HG03039 (cell line): ENCODE measurements around the gene UBE2V1.
"Not testable (repeated sequence)": the region's sequence is repeated elsewhere in the genome, so short reads cannot be mapped to it uniquely, and the experiment has no call there.

Source experiments
- ATAC-seq: cut with Tn5 transposase; IDR thresholded peaks from one replicate; pipeline ENCODE4 v1.9.1; 2021; ENCODE audit warnings: mild to moderate bottlenecking, moderate library complexity; ENCODE audit not compliant: unreplicated experiment

Gene UBE2V1

DNA sequence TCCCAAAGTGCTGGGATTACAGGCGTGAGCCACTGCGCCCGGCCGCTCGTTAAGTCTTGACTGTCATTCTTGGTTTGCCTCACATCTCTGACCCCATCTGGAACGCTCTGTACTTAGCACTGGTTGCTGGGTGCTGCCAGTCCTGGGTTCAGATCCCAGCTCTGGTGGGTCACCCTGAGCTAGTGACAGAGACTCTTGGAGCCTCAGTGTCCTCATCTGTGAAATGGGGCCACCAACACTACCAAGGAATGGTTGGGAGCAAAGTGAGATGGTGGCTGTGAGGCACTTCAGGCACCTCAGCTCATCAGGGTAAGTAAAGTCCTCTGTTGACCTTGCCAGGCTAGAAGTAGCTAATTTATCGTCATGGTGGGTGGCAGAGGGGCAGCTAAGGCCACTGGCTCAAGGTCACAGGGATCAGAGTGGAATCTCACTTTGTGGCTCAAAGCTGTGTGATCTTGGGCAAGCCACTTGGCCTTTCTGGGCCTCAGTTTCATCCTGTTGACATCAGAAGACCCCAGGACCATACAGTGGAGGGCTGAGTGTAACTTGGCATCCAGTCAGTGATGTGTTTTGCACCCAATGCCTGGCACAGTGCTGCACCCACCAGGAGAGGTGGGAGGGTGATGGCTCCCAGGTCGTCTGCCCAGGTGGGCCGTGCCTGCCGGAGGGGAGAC is 46.7 kb downstream of the UBE2V1 start:
- no peak for ATAC-seq

DNA sequence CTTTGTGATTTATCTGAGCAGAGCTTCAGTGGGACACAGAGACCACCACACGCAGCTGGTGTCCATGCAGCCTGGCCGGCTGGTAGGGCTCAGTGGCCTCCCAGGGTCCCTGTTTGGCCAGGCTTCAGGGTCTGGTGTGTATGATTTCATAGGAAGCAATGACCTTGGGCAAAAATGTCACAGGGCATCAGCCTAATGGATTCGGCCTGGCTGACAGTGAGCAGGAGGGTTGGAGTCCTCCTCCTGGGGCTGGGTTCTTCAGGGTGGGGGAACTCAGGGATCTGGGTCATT is 47.7 kb downstream of the UBE2V1 start:
- ATAC-seq: no peak

DNA sequence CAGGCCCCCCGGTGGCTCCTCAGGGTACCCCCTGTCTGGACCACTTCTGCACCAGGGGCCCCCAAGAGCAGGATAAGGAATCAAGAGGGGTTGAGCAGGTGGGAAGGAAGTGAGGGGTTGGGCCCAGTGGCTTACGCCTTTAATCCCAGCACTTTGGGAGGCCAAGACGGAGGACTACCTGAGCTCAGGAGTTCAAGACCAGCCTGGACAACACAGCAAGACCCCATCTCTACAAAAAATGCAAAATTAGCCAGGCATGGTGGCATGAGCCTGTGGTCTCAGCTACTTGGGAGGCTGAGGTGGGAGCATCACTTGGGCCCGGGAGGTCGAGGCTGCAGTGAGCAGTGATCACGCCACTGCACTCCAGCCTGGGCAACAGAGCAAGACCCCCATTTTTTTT is 49.2 kb downstream of the UBE2V1 start:
- not testable (repeated sequence) for ATAC-seq

DNA sequence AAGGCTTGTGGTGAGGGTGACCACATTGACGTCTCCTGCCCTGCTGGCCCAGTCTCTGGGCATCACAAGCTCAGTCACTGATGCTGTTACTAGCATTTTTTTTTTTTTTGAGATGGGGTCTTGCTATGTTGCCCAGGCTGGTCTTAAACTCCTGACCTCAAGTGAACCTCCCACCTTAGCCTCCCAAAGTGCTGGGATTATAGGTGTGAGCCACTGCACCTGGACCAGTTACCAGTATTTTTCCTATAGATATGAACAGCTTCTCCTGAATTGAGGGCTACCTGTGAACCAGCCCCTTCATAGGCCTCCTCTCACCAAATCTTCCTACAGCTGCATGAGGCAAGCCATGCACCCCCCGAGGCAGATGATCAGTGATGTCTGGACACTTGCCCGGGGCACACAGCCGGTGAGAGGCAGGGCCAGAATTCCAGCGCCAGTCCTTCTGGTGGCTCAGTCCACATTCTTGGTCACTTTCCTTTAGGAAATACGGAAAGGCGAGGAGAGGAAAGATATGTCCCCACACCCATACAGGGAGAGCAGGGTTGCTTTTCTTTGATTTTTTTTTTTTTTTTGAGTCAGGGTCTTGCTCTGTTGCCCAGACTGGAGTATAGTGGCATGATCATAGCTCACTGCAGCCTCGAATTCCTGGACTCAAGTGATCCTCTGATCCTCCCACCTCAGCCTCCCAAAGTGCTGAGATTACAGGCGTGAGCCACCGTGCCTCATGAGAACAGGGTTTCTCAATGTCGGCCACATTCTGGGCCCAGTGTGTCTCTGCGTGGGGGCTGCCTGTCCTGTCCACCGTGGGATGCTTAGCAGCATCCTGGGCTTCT is 50.7 kb downstream of the UBE2V1 start:
- no peak for ATAC-seq

DNA sequence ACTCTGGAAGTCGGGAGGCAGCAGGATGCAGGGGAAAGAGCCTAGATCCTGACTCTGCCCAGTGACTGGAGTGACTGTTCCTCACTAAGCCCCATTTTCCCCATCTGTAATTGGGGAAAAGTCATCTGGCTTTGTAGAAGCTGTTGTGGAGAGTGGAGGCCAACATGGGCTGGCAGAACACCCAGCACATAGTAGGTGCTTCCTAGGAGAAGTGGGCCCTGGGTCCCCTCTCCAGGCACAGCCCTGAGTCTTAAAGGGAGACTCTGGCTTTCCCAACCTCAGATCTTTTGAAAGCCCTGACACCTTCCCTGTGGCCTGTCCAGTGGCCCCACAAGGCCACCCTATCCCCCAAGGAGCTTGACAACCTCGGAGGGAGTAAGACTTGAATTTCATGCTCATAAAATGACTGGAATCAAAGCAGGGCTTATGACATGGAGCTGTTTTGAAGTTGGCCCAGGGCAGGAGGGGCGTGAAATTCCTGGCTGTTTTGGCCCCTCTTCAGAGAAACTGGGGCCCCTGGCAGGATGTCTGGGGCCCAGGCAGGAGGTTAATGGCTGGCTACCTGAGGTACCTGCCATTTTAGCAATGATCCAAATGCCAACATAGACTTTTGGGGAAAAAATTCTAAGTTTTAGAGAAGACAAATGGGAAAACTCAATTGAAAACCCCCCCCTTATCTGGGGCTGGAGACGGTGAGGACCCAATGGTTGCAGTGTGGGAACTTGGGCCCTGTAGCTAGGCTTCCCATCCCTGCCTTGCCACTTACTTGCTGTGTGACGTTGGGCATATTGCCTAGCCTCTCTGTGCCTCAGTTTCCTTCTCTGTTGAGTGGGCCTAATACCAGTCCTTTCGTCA is 51.6 kb downstream of the UBE2V1 start:
- ATAC-seq: no peak

DNA sequence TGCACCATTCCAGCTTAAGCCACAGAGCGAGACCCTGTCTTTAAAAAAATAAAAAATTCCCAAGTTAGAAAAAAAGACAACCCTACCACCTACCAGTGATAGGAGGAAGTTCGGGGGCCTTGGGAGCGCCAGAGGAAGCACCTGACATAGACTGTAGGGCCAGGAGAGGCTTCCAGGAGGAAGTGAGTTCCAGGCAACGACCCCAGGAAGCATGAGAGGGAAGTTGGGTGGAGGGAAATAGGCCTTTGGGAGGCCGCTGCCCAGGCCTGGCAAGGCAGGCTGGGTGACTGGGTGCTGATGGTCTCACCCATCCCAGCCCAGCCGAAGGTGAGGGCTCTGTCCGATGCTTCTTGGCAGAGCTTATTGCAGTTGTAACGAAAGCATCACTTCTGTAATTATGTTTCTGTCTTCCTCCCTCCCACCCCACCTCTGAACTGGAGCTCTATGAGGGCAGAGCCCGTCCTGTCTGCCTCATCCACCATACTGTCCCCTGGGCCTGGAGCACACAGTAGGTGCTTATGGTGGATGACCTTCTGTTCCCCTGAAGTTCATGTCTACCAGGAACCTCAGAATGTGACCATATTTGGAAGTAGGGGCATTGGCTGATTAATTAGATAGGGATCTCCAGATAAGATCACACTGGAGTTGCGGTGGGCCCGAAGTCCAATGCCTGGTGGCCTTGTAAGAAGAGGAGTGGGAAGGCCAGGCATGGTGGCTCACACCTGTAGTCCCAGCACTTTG is 54.1 kb downstream of the UBE2V1 start:
- ATAC-seq: no peak

DNA sequence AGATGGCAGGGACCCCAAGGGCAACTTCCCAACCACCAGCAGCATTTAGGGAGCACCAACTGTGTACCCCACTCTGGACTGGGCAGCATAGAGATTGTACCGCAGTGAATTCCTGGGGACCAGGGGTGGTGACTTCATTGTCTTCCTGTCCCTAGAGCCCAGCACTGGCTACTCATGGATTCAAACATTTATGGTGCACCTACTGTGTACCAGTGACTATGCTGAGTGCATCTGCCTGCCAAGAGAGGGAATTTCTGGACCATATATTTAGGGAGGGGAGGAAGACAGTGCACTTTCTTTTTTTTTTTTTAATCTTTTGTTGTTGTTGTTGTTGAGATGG is 55.3 kb downstream of the UBE2V1 start:
- ATAC-seq: no peak

DNA sequence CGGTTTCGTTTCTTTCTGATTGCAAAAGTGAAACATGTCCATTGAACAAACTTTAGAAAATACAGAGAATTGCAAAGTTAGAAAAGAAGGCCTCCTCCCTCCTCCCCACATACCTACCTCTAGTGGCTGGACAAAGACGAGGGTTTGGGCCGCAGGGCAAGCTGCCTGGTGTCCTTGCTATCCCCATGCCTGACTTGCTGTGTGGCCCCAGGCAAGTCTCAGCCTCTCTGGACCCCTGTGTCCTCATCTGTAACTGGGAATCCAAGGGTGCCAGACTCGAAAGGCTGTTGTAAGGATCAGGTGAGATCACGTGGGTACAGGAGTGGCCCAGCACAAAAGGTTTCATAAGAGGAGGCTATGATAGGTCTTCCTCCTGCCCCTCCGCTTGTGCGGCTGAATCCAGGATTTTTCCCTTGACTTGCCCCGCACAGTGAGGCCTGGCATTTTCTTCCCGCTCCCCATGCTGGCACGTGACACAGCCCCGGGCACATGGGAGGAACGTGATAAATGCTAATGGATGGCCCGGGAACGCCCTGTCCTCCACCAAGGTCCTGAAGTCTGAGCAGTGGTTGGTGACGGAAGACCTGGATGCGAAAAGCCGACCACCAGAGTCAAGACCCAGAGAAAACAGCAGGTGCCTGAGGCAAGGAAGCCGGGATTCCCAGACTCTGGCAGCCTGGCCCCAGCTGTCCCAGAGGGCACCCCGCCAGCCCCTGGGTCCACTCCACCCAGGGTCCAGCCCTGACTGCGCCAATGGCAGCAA is 55.8 kb downstream of the UBE2V1 start:
- ATAC-seq: no peak

DNA sequence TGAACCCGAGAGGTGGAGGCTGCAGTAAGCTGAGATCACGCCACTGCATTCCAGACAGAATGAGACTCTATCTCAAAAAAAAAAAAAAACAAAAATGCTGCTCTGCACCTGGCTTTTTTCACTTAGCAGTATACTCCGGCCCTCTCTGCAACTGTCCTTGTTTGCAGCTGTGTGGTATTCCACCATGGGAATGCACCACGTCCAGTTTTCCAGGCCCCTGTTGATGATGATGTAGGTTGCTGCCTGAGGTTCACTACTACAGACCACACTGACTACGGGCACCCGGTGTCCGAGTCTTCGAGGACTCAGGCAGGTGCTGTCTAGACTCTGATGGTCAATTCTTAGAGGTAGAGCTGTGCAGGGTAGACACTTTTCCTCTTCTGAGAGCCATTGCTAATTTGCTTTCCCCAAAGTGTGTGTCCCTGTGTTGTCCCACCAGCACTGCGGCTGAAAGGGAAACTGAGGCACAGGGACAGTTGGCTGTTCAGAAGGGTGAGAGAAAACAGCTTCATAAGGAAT is 56.5 kb downstream of the UBE2V1 start:
- ATAC-seq: no peak

DNA sequence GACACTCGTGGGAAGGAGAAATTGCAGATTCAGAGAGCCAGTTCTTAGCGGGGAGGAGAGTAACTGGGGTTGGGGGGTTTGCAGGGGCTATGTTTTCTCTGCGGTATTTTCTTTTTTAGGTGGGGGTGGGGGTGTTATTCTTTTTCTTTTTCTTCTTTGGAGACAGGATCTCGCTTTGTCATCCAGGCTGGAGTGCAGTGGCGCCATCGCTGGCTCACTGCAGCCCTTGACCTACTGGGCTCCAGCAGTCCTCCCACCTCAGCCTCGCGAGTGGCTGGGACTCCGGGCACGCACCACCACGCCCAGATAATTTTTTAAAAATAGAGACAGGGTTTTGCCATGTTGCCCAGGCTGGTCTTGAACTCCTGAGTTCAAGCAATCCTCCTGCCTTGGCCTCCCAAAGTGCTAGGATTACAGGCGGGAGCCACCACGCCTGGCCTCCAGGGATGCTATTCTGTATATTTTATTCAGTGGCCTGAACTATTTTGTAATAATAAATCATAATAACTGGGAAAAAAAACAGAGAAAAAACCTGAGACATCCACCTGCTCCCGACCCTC is 57.3 kb downstream of the UBE2V1 start:
- ATAC-seq: no peak

DNA sequence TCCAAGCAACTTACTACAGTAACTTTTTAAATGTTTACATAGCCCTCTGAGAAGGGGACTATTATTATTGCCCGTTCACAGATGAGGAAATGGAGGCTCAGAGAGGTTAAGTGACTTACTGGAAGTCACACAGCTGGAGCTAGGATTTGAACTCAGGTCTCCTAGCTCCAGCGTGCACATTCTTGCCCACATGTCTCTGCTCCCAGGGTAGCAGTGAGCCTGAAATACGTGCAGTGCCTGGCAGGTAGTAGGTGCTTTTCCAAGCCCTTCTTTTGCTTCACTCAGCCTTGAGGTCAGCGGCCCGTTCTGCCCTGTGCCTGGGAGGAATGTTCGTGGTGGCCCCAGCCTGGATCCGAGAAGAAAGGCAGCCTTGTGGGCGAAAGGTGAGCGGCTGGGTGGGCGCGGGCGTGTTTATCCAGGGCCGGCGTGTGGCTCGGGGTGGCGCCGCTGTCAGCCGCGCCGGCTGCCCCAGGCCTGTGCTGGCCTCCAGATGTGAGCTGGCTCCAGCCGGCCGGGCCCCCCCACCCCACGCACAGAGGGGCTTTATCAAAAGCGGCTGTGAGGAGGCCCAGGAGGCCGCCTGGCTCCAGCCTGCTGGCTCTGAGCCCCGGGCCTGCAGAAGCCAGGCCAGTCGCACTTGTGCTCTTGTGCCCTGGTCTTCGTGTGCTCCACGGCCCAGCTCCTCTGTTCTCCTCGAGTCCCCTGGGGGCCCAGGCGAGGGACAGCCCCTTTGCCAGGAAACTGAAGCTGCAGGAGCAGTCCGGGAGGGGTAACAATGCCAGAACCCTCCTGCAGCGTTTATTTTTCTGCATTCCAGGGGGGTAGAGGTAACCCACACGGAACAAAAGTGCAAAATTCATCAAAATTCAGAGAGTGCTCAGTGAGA is 58.1 kb downstream of the UBE2V1 start:
- no peak for ATAC-seq

DNA sequence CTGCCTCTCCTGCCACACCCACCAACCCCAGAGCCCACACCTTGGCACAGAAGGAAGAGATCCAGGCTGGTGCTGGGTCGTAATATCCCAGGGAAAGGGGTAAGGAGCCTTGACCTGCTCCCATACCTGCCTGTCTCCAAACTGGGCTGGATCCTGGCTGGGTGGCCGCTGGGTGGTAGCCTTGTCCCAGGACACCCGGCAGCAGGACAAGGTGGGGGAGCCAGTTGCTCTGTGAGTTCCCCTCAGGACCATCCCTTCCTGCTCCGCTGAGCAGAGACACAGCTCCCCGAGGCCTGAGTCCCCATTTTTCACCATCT is 58.8 kb downstream of the UBE2V1 start:
- ATAC-seq: no peak

DNA sequence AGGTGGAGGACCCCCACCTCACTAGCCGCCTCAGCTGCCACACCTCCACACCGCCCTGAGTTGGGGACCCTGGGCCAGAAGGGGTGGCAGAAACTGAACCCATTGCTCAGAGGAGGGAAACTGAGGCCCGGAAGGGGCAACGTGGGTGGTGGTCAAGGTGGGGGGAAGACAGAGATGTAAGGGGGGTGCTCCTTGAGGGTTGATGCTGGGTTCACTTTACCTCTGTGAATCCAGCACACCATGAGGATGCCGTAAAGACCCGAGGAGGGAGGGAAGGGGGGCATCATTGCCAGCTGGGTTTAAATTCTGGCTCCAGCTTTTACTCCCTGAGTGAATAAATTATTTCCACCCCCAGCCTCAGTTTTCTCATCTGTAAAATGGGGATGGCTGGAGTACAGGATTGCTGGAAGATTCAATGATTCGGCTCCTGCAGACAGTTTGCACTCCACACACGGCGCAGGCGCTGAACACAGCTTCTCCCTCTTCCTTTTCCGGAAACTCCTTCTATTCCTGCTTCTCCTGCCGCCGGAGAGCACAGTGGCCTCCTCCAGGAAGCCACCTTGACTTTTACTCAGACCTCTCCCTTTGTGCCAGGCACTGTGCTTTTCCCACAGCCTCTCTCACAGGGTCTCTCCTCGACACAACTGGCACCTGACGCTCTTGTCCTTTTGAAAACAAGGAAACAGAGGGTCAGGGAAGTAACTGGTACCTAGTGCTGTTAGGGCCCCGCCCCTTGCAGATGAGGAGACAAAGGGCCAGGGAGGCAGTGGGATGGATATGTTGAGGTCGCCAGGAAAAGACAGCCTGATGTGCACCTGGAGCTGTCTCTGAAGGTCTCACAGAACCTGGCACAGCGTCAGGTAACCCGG is 59.4 kb downstream of the UBE2V1 start:
- no peak for ATAC-seq

DNA sequence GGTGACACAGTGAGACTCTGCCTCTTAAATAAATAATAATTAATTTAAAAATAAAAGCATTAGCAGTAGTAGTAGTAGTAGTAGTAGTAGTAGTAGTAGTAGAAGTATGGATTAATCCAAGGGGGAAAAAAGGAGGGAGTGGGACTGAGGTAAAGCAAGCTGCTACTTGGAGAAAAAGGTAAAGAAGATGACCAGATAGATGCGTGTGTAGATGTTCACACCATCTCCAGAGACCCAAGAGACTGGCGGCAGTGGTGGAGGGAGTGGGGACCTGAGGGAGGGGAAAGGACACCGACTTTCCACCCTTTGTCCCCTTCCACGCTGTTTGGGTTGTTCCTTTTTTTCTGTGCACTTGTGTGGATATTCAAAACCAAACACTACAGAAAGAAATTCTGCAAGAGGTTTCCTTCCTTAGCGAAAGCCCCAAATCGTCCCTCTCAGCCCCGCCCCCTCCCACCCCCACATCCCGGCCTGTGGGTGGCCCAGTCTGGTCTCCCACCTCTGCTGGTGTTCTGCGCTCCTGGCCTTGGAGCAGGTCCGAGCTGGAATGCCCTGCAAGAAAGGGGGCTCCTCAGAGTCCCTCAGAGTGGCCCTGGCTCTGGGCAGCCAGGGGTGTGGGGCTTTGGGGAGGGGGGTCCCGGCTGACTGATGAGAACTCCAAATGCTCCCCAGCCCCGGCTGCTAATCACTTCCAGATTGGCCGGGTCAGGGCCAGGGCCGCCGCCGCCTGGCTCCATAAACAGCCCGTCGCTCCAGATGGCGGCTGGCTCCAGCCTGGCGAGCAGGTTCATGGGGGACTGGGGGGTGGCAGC is 60.2 kb downstream of the UBE2V1 start:
- no peak for ATAC-seq

DNA sequence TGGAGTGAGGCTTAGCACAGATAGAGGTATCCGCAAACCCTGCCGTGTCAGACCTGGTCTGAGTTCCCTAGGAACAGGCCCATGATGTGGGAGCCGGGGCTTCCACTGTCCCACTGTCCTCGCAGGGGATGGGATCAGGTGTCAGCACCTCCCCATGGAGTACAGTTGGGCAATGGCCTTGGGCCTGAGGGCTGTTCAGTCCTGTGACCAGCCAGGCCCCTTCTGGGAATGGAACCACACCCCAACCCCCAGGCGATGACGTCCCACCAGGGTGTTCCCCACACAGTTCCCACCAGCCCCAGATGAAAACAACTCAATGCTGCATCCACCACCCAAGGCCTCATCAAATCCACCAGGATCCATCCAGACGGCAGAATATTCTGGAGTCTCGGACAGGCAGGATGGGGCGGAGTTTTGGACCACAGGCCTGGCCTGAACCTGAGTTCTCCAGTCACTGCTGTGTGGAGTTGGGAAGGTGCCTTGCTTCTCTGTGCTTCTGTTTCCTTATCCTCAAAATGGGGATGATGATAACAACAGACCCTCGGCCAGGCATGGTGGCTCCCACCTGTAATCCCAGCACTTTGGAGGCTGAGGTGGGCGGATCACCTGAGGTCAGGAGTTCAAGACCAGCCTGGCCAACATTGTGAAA is 62.2 kb downstream of the UBE2V1 start:
- no peak for ATAC-seq

DNA sequence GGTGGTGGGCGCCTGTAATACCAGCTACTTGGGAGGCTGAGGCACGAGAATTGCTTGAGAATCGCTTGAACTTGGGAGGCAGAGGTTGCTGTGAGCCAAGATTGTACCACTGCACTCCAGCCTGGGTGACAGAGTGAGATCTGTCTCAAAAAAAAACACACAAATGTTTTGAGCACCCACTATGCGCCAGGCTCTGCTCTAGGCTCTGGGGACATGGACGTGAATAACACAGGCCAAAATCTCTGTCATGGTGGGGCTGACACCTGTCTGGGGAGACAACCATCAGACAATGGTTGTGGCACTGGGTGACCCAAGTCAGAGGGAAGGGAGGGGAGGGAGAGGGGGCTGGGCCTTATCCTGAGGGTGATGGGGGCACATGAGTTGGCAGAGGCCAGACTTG is 62.7 kb downstream of the UBE2V1 start:
- ATAC-seq: no peak
